ENCODE results near the gene ATP10A.

The ATP10A gene

GRCh38 chr15:25863111-25863967, at the start of gene ATP10A:
Gene ATP10A, minus strand, starts transcription at chr15:25863327. Its CDS starts 231 bp downstream, at chr15:25863096.
- no peak for DNase-seq

DNA sequence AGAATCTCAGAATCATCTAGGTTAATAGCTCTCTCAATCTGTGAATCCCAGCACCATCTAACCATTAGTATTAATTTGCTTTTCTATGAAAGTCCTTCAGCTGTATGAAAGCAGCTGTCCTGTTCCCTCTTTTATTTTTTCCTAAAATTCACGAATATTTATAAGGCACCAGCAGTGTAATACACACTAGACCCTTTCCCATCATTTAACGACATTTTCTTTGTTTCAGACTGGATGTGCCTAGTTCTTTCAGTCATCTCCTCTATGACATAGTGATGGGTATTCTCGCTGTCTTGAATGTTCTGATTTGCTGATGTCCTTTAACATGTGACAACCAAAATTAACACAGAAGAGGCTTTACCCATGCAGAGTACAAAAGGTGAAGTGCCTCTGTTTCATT, 48.9 kb upstream of the ATP10A start:
- DNase-seq: no peak

GRCh38 chr15:25910832-25911231, 47.7 kb upstream of the ATP10A start:
- DNase-seq: no peak

- DNase-seq: no peak
Measured at GRCh38 chr15:25909806-25910205, 46.7 kb upstream of the ATP10A start.

DNA sequence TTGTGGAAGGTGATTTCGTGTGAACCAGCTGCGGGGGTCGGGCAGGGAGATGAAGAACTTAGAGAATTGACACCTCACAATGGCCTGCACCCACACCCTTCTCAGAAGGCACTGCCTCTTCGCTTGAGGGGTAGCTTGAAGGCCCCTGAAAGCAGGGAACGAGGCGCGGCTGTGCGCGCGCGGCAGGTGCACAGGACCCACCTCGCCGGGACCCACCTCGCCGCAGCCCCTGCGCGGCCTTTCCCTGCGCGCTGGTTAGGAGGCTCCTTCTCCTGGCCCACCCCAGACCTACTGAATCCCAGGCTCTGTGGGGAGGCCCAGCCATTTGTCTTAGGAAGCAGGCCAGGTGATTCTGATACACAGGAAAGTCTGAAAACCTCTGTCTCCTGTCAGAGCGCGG, 46.2 kb upstream of the ATP10A start:
- DNase-seq: no peak

GRCh38 chr15:25905140-25905539, 42.0 kb upstream of the ATP10A start:
- DNase-seq: no peak

- no peak for DNase-seq
Measured at GRCh38 chr15:25903024-25903581, 40.0 kb upstream of the ATP10A start.

- no peak for DNase-seq
Measured at GRCh38 chr15:25901811-25902605, 38.9 kb upstream of the ATP10A start.

GRCh38 chr15:25900901-25901300, 37.8 kb upstream of the ATP10A start:
- no peak for DNase-seq

DNA sequence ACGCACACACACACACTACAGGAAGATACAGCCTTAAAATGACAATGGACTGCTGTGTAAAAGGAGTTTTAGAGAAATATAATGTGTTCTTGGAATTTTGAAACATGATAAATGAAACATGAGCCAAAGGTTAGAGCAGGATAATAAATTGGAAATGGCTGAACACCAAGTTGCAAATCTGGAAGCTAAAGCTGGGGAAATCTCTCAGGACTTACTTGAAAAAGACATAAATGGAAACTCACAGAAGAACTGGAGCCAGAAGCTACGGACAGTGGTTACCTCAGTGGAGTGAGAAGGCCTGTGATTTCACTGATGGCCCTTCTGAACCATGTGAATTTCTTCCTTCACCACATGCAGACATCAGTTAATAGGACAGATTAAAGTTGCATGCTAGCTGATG, 37.3 kb upstream of the ATP10A start:
- no peak for DNase-seq

DNA sequence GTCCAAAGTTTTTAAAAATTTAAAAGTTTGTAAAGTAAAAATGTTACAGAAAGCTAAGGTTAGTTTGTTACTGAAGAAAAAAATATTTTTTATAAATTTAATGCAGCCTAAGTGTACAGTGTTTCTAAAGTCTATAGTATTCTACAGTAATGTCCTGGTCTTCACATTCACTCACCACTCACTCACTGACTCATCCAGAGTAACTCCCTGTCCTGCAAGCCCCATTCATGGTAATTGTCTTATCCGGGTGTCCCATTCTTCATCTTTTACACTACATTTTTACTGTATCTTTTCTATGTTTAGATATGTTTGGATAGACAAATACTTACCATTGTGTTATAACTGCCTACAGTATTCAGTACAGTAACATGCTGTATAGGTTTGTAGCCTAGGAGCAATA, 36.7 kb upstream of the ATP10A start:
- DNase-seq: no peak

DNA sequence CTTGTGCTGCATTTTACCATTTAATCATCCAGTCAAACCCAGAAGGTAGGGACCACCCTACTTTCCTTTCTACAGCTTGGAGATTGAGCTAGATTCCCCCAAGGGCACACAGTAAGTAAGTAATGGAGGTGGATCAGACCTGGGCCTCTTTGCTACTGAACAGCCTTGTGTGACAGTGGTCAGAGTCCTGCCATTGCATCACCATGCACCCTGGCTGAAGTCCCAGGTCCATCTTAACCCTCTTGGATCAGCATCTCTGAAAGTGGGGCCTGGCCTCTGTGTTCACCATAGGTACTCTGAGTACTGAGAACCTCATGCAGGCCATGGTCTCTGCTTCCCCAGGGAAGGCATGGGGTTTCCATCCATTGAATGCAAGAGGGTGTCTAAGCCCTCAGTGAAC, 34.5 kb upstream of the ATP10A start:
- DNase-seq: no peak

DNA sequence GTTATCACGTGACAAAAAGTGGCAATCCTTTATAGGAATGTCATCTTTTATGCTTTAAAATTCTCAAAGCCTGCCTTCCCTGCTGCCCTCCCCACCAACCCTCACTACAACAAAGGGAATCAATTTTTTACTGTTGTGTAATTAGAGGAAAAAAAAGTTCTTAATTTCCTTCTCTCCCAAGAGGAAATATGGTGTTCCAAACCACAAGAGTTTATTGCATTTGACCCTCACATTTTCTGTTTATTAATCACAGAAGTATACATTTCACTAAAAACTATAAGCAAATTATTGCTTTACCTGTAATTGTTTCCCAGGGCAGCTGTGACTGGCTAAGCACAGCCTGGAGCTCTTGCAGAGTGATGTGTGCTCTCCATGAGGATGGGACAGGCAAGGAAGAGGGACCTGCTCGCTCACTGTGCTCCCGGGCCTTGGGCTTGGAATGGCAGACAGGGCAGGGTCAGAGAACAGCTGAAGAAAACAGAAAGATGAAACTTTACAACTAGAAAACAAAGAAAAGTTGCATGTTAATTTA, 31.3 kb upstream of the ATP10A start:
- DNase-seq: no peak

DNA sequence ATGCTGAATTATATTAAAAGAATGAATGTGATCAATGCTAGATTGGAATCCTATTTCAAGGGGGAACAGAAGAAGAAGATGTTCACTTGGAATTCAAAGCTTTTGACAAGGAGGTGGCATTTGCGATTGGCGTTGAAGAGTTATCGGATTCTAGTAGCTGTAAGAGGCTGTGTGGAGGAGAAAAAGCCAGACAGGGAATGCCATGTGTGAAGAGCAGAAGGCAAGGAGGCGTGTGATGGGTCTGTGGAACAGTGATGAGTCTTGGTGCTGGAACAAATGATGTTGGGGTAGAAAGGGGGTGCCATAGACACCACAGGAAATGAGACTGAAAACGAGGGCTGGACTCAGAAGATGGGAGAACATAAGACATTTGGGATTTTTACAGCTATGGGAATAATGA, 30.5 kb upstream of the ATP10A start:
- no peak for DNase-seq

- DNase-seq: no peak
Measured at GRCh38 chr15:25892126-25892525, 29.0 kb upstream of the ATP10A start.

DNA sequence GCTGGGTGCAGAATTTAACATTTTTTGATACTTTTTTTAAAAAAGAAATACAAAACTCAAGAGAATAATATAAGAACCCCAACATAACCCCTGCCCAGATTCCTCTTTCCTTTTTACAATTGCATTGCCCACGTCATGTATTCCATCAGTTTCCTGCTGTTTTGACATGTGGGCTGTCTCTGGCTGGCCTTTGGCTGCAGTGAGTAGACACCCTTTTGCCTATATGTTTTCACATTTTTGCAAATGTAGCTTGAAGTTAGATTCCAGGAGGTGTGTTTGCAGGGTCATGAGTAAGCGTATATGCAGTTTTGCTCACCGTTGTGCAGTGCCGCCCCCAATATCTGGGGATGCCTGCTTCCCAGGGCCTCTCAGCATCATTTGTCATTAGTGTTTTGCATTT, 28.0 kb upstream of the ATP10A start:
- no peak for DNase-seq

DNA sequence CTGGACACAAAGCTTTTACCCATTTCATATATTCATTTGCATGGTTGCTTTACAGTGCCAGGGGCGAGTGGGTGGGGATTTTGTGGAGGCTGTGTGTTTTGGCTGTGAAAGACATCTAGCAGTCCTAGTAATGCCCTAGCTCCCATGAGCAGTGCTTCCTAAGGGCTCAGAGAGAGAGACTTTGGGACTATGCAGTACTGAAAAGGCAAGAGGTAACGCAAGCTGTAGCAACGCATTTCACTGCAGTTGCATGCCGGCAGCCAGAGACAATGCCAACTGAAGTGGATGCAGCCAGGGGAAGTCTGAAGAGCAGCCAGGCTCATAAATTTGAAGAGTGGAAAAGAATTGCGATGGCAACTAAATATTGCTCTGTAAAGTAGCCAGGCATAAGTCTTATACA, 27.4 kb upstream of the ATP10A start:
- DNase-seq: no peak

DNA sequence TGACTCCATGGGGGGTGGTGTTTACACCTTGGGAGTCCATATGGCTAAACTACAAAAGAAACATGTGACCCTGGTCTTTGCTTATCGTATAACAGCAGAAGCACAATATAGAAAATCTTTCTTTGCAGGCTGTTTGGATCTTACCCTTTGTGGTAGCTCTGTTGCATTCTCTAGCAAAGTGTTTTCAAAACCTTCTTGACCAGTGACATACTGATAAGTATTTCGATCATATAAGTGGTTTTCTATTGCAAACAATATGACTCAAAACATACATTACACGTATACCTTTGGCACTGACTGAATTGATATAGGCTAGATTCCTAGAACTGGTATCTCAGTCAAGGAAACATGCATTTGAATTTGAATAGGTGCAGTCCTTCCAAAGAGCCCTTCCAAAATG, 24.7 kb upstream of the ATP10A start:
- DNase-seq: no peak

GRCh38 chr15:25886498-25887140, 23.5 kb upstream of the ATP10A start:
- DNase-seq: no peak

GRCh38 chr15:25884370-25884769, 21.2 kb upstream of the ATP10A start:
- no peak for DNase-seq

- DNase-seq: no peak
Measured at GRCh38 chr15:25883463-25884259, 20.5 kb upstream of the ATP10A start.

DNA sequence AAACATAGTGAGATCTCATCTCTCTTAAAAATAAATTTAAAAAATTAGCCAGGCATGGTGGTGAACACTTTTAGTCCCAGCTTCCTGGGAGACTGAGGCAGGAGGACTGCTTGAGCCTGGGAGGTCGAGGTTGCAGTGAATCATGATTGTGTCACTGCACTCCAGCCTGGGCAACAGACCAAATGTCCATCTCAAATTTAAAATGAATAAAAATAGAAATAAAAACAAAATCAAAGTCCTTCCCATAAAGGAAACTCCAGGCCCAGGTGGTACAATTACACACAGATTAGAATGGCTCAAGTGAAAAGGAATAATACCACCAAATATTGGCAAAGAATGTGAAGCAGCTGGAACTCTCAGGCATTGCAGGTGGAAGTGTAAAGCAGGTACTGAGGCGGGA, 19.3 kb upstream of the ATP10A start:
- no peak for DNase-seq
